IgD-negative memory B cell (primary cell): ENCODE results near the gene NALCN. TPM values are rescaled to one million over a fixed set of nuclear protein-coding genes. Genes with fewer than 3 reads are reported as not detected.
A peak's percentile ranks its signal among the peaks of the same experiment; 100 is the strongest.

Experiments
- H3K27ac Mint-ChIP-seq, 3 donors: one replicate each; pipeline ENCODE4 v1.8.0; 2020 to 2022; ENCODE audit warnings: mild to moderate bottlenecking in 3 of 3, mixed read lengths in 3 of 3, moderate library complexity in 1 of 3
- H3K27me3 Mint-ChIP-seq: one replicate; pipeline ENCODE4 v1.8.0; 2021; ENCODE audit warnings: mixed read lengths
- H3K36me3 Mint-ChIP-seq: one replicate; pipeline ENCODE4 v1.8.0; 2020; ENCODE audit warnings: mild to moderate bottlenecking, mixed read lengths
- H3K4me1 Mint-ChIP-seq, 3 donors: one replicate each; pipeline ENCODE4 v1.8.0; 2020 to 2022; ENCODE audit warnings: mixed read lengths in 3 of 3, mild to moderate bottlenecking in 1 of 3
- H3K4me3 Mint-ChIP-seq, 4 donors: one replicate each; pipeline ENCODE4 v1.8.0; 2020 to 2022; ENCODE audit warnings: mild to moderate bottlenecking in 4 of 4, mixed read lengths in 4 of 4, moderate library complexity in 3 of 4
- H3K9me3 Mint-ChIP-seq, 3 donors: one replicate each; pipeline ENCODE4 v1.8.0; 2020 to 2021; ENCODE audit warnings: mixed read lengths in 3 of 3, mild to moderate bottlenecking in 1 of 3
- polyA plus RNA-seq: library from polyadenylated mRNA; unstranded; fragments of 300-500 nt; fragmentation: Illumina TruSeq; gene quantifications from one replicate; pipeline ENCODE4 v1.2.3, GENCODE V29; 2021

The NALCN gene
- not detected for polyA plus RNA-seq

DNA sequence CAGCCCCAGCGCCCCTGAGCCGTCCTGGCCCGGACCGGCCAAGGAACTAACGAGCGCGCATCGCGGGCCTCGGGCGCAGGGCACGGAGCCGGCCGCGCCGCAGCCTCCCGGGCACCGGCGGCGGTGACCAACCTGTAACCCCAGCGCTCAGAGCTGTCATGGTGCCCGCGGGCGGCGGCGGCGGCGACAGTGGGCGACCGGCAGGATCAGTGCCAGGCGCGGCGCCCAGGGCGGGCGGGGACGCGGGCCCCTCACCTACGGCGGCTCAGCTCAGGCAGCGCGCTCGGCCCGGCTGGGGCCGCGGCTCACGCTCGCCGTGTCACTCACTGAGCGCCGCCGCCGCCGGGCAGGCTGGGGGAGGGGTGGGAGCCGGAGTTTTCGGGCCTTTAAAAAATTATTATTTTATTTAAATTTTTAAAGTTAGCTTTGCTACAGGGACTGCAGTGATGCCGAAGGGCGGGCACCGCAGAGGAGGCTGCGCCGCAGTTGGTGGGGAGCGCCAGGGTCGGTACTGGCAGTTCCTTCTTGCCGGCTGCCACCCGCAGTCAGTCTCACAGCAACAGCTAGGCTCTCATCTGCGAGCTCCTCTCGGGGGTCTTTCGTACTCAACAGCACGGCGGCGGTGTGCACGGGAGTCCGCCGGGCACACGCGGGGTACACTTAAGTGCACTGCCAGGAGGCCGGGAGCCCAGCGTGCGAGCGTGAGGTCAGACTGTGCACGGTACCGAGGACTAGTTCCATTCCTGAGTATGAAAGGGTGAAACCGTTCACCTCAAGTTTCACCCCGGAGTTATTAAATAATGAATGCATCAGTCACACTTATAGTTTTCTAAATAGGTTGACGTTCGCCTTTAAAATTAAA is at the start of gene NALCN:
TSS of gene NALCN (minus strand) at position 328 of the 862 bp plus-strand sequence. CDS start 17,382 bp downstream, outside the sequence.
- Mint-ChIP-seq H3K4me3 (peak within 1 kb of the TSS in 1 of 4 donors; percentile 47), H3K9me3 (no peaks in the 10 kb centered on the region), H3K36me3 (no peaks in the 10 kb centered on the region), H3K27ac (no peak within 1 kb of the TSS), H3K27me3 (peaks cover 14% of the 10 kb centered on the region), H3K4me1 (peaks cover 0 to 2% (median 0%) of the 10 kb centered on the region in 3 donors)

DNA sequence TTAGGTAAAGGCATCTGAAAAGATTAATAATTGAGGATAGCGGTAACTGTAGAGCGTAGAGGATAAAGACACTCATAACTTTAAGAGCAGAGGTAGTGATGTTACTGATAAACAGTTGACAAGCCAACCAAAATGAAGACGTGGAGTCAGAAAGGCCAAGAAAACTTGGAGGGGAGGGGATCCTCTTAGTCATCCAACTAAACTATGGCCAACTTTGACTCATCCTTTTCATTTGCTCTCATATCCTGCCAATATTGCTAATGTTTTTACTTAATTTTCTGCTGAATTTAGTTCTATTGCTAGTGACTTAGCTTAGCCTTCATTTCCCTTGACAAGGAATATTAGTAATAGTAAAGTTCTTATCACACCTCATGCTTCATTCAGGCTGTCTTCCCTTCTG is 49.6 kb upstream of the NALCN start:
- Mint-ChIP-seq H3K4me3 (no peak overlapping the region), H3K9me3 (peaks cover 0 to 4% (median 3%) of the 10 kb centered on the region in 3 donors), H3K27me3 (no peaks in the 10 kb centered on the region), H3K36me3 (no peaks in the 10 kb centered on the region), H3K27ac (no peak overlapping the region), H3K4me1 (no peaks in the 10 kb centered on the region)

DNA sequence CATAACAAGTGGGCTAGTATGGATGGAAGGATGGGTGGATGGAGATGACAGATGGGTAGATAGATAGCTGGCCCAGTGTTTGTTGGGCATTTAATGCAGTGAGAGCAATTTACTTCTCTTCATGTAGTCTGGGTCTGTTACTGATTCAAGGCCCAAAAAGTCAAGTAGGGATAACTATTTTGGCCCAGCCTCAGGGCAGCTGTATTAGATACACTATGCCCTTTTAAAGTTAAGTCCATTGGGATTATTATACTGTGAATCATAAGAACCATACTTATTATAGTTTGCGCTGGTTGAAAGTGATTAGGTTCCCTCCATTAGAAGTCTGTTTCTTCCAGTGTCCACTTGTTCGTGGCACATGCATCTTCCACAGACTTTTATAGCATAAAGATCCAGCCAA is 40.9 kb upstream of the NALCN start:
- Mint-ChIP-seq H3K4me3 (no peak overlapping the region), H3K27me3 (peaks cover 18% of the 10 kb centered on the region), H3K9me3 (peaks cover 0 to 6% (median 1%) of the 10 kb centered on the region in 3 donors), H3K4me1 (peaks cover 3 to 9% (median 7%) of the 10 kb centered on the region in 3 donors), H3K36me3 (no peaks in the 10 kb centered on the region), H3K27ac (no peak overlapping the region)

GRCh38 chr13:101455863-101456262 is 39.6 kb upstream of the NALCN start:
- Mint-ChIP-seq H3K9me3 (peaks cover 0 to 6% (median 1%) of the 10 kb centered on the region in 3 donors), H3K4me3 (no peak overlapping the region), H3K4me1 (peaks cover 3 to 9% (median 7%) of the 10 kb centered on the region in 3 donors), H3K27me3 (peaks cover 18% of the 10 kb centered on the region), H3K27ac (no peak overlapping the region), H3K36me3 (no peaks in the 10 kb centered on the region)

GRCh38 chr13:101454767-101455166 is 38.5 kb upstream of the NALCN start:
- peaks cover 3 to 9% (median 7%) of the 10 kb centered on the region in 3 donors for H3K4me1 Mint-ChIP-seq
- peaks cover 0 to 1% (median 0%) of the 10 kb centered on the region in 3 donors for H3K9me3 Mint-ChIP-seq
- H3K4me3 Mint-ChIP-seq: peak overlapping the region in 1 of 4 donors; percentile 58
- H3K36me3 Mint-ChIP-seq: no peaks in the 10 kb centered on the region
- H3K27ac Mint-ChIP-seq: no peak overlapping the region
- peaks cover 18% of the 10 kb centered on the region for H3K27me3 Mint-ChIP-seq

GRCh38 chr13:101453784-101454201 is 37.5 kb upstream of the NALCN start:
- Mint-ChIP-seq H3K4me1 (peaks cover 3 to 9% (median 7%) of the 10 kb centered on the region in 3 donors), H3K9me3 (peaks cover 0 to 2% (median 0%) of the 10 kb centered on the region in 3 donors), H3K27me3 (peaks cover 18% of the 10 kb centered on the region), H3K4me3 (peak overlapping the region in 2 of 4 donors; percentile 59 to 73), H3K36me3 (no peaks in the 10 kb centered on the region), H3K27ac (no peak overlapping the region)

GRCh38 chr13:101452519-101453485 is 36.5 kb upstream of the NALCN start, which contains the start of gene ITGBL1:
ITGBL1 (plus strand) TSS chr13:101452675; CDS start chr13:101452834, 159 bp downstream.
- H3K9me3 Mint-ChIP-seq: peaks cover 0 to 2% (median 0%) of the 10 kb centered on the region in 3 donors
- no peak within 1 kb of the TSS for H3K27ac Mint-ChIP-seq
- peaks cover 3 to 9% (median 7%) of the 10 kb centered on the region in 3 donors for H3K4me1 Mint-ChIP-seq
- peaks cover 18% of the 10 kb centered on the region for H3K27me3 Mint-ChIP-seq
- no peaks in the 10 kb centered on the region for H3K36me3 Mint-ChIP-seq
- peak within 1 kb of the TSS in 3 of 4 donors; percentile 56 to 73 (median 59) for H3K4me3 Mint-ChIP-seq

DNA sequence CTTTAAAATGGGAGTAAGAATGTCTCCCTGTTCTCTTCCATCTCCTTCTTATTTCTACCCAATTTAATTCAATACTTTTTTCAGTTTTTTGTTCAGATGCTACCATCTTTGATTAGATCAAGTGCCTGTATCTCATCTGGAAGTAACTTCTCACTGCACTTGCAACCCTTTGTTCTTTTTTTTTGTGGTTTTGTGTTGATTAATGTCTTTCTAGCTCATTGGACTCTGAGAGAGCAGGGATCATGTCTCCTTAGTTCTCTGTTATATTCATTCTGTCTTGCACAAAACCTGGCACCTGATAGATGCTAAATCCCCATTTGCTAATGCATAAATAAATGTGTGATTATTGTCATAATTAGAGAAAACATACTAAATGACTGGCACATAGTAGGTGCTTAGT is 35.3 kb upstream of the NALCN start:
- Mint-ChIP-seq H3K36me3 (no peaks in the 10 kb centered on the region), H3K9me3 (peaks cover 0 to 2% (median 0%) of the 10 kb centered on the region in 3 donors), H3K4me3 (no peak overlapping the region), H3K4me1 (peaks cover 3 to 9% (median 7%) of the 10 kb centered on the region in 3 donors), H3K27me3 (peaks cover 18% of the 10 kb centered on the region), H3K27ac (no peak overlapping the region)

DNA sequence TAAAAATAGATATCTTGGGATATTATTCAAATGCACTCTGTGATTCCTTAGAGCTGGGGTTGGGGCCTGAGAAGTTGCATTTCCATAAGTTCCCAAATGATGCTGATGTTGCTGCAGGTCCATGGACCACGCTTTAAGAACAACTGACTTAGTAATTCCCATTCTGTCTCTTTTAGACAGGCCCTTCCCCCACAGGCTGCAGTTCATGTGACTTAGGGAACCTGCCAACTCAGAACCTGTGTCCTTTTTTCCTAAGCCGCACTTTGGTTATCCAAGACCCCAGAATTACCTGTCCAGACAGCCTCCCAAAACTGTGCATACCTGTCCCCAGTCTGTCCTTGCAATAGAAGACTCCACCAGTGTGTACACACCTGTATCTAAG is 34.4 kb upstream of the NALCN start:
- peaks cover 3 to 9% (median 7%) of the 10 kb centered on the region in 3 donors for H3K4me1 Mint-ChIP-seq
- peaks cover 18% of the 10 kb centered on the region for H3K27me3 Mint-ChIP-seq
- no peak overlapping the region for H3K4me3 Mint-ChIP-seq
- H3K36me3 Mint-ChIP-seq: no peaks in the 10 kb centered on the region
- H3K9me3 Mint-ChIP-seq: peaks cover 0 to 2% (median 0%) of the 10 kb centered on the region in 3 donors
- H3K27ac Mint-ChIP-seq: no peak overlapping the region

DNA sequence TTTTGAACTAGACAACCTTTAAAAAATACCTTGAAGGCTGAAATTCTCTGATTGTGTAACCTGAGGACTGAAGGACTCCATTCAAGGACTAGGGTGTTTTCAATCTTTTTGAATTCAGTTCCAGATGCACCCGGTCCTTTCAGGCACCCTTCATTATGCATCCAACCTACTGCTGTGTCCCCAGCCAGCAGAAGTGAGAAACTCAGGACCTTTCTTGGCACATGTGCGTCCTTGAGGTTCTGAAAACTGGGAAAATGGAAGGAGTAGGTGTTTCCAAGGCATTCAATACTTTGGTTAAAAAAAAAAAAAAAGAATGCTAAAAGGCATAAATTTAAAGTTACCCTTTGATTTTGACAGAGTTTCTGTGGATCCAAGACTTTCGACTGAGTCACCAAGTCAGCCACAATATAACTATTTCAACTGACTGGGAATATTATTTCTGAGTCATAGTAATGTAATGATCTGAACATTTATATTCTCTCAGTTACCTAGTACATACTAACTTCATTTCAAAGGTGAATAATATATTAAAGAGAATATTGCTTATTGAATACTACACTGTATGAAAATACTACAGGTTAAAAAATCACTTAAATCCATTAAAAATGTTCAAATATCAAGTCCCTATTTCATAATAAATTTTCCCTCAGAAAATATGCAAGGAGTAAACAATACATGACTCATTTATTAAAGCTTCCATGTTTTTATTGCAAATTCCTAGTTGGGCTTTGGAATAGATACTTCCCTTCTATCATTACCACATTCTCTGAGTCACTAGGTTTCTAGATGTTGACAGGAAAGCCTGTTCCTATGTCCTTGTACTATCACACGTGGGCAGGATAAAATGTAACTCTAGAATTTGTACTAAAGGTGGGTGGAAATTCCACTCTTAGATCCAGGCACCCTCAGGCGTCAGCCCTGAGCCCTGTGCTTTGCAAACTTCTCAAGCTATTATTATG is 33.8 kb upstream of the NALCN start:
- Mint-ChIP-seq H3K9me3 (peaks cover 0 to 2% (median 0%) of the 10 kb centered on the region in 3 donors), H3K4me3 (no peak overlapping the region), H3K36me3 (no peaks in the 10 kb centered on the region), H3K4me1 (peaks cover 3 to 9% (median 7%) of the 10 kb centered on the region in 3 donors), H3K27me3 (peaks cover 15% of the 10 kb centered on the region), H3K27ac (no peak overlapping the region)

DNA sequence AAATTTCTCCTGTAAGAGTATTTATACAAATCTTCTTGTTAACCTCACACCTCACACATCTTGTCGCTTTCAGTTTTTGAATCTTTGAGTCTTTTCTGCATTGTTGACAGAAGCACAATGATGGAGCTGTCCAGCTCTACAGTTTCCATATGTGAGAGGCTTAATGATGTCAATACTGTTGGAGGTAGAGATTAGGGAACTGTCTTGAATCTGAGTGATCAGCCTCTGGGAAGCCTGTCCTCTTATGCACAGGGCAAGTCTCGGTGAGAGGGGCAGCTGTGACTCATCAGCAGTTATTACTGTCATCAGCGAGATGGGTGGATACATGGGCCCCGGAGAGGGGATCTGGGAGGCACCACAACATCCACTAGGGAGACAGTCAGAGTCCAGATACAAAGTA is 31.5 kb upstream of the NALCN start:
- no peak overlapping the region for H3K4me3 Mint-ChIP-seq
- no peak overlapping the region for H3K27ac Mint-ChIP-seq
- no peaks in the 10 kb centered on the region for H3K4me1 Mint-ChIP-seq
- H3K36me3 Mint-ChIP-seq: no peaks in the 10 kb centered on the region
- H3K27me3 Mint-ChIP-seq: peaks cover 2% of the 10 kb centered on the region
- H3K9me3 Mint-ChIP-seq: peaks cover 0 to 5% (median 0%) of the 10 kb centered on the region in 3 donors

- Mint-ChIP-seq H3K27me3 (no peaks in the 10 kb centered on the region), H3K4me1 (no peaks in the 10 kb centered on the region), H3K36me3 (no peaks in the 10 kb centered on the region), H3K9me3 (peaks cover 0 to 2% (median 1%) of the 10 kb centered on the region in 3 donors), H3K27ac (no peak overlapping the region), H3K4me3 (no peak overlapping the region)
These were observed 18.2 kb upstream of the NALCN start for GRCh38 chr13:101434486-101434885.

GRCh38 chr13:101433895-101434294 is 17.6 kb upstream of the NALCN start:
- Mint-ChIP-seq H3K9me3 (peaks cover 0 to 2% (median 1%) of the 10 kb centered on the region in 3 donors), H3K4me1 (no peaks in the 10 kb centered on the region), H3K27ac (no peak overlapping the region), H3K4me3 (no peak overlapping the region), H3K36me3 (no peaks in the 10 kb centered on the region), H3K27me3 (no peaks in the 10 kb centered on the region)

DNA sequence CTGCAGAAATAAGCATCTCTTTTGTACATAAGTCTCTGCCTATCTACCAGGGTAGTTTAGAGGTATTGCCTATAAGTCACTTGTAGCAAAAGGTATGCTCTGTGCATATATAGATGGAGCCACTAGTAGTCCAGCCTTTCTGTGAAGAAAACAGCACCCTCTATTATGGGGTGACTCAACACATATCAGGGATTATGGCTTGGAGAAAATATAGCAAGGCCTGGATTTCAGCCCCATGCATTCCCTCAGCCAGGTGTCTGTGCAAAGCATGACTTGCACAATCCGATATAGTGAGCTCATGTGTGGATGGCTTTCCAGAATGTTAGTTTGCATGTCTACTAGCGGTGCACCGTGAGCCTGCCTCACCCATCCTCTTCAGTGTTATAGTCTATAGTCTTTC is 13.4 kb upstream of the NALCN start:
- H3K27me3 Mint-ChIP-seq: no peaks in the 10 kb centered on the region
- no peaks in the 10 kb centered on the region for H3K36me3 Mint-ChIP-seq
- H3K4me3 Mint-ChIP-seq: no peak overlapping the region
- no peaks in the 10 kb centered on the region for H3K4me1 Mint-ChIP-seq
- peaks cover 2 to 5% (median 3%) of the 10 kb centered on the region in 3 donors for H3K9me3 Mint-ChIP-seq
- H3K27ac Mint-ChIP-seq: no peak overlapping the region
